Astrocyte of the cerebellum (primary cell): ENCODE data around the gene ATG13.
"Not testable (repeated sequence)": the region's sequence is repeated elsewhere in the genome, so short reads cannot be mapped to it uniquely, and the experiment has no call there.

Source experiments
- DNase-seq: peaks from one replicate; pipeline ENCODE4 v3.0.0-alpha.2; 2011; ENCODE audit warnings: low read depth
- H3K4me3 ChIP-seq: 2 replicates; pipeline ENCODE4 v1.5.1; 2011; ENCODE audit warnings: mild to moderate bottlenecking, low read depth, low read length, moderate library complexity
- in situ Hi-C: cut with HindIII; loops from 2 replicates; pipeline ENCODE4 v1.10.0; 2017; ENCODE audit warnings: low sequenced_read_pairs
- TF ChIP-seq, protein P1 (sequence below): IDR thresholded peaks from 2 replicates; pipeline ENCODE4 v1.5.1; 2012; ENCODE audit warnings: low read length, low read depth, moderate library complexity, mild to moderate bottlenecking; ENCODE audit errors: missing control alignments

Gene ATG13

DNA sequence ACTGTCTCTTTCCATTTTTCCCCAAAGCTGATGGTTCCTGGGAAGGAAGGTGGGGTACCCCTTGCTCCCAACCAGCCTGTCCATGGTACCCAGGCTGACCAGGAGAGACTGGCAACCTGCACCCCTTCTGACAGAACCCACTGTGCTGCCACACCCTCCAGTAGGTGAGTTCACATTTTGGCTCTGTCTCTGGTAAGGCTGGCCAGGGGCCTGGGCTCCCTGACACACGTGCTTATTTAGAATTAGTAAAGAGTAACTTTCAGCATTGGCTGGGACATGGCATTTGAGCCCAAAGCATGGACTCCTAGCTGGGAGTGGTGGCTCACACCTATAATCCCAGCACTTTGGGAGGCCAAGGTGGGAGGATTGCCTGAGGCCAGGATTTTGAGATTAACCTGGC is 48.0 kb downstream of the ATG13 start:
- no peak overlapping the region for H3K4me3 ChIP-seq
- in situ Hi-C loops, result no loop called here
- TF ChIP-seq, protein P1, sequence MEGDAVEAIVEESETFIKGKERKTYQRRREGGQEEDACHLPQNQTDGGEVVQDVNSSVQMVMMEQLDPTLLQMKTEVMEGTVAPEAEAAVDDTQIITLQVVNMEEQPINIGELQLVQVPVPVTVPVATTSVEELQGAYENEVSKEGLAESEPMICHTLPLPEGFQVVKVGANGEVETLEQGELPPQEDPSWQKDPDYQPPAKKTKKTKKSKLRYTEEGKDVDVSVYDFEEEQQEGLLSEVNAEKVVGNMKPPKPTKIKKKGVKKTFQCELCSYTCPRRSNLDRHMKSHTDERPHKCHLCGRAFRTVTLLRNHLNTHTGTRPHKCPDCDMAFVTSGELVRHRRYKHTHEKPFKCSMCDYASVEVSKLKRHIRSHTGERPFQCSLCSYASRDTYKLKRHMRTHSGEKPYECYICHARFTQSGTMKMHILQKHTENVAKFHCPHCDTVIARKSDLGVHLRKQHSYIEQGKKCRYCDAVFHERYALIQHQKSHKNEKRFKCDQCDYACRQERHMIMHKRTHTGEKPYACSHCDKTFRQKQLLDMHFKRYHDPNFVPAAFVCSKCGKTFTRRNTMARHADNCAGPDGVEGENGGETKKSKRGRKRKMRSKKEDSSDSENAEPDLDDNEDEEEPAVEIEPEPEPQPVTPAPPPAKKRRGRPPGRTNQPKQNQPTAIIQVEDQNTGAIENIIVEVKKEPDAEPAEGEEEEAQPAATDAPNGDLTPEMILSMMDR, result no peak
- DNase-seq, result no peak

DNA sequence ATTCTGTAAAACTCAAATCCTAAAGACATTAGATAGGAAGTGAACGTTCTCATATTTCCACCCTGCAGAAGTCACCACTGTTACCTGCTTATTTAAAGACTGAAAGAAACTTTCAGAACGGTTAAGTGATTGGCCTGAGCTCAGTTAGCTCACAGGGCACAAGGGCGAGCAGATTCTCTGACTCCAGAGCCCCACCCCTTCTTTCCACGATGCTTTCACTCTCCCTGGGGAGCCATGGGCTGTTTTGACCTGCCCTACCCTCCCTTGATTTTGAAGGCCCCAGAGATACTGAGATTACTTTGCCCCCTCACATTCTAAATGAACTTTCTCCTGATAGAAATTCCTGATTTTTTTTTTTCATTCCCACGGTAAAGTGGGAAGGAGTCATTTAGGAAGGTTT is 49.2 kb downstream of the ATG13 start:
- no peak overlapping the region for H3K4me3 ChIP-seq
- no peak for DNase-seq
- in situ Hi-C loops, result no loop called here
- TF ChIP-seq, protein P1, result no peak

DNA sequence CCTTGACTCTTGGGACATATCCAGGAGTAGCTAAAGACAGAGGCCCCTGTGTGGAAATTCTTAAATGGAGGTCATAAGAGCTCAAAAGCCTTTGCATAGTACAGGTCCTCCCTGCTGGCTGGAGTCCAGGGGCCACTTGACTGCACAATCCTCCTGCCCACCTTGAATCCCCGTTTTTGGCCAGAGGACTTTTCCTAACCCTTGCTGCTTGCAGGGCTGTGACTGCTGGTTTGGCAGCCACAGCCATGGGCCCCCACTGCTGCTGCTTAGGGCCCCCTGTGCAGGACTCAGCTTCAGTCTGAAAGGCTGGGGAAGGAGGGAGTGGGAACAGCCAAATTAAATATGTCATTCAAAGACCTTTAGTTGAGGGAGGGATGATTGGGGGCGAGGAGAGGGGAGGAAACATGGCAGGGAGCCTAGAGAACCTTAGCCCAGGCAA is 49.7 kb downstream of the ATG13 start:
- in situ Hi-C loops, result no loop called here

DNA sequence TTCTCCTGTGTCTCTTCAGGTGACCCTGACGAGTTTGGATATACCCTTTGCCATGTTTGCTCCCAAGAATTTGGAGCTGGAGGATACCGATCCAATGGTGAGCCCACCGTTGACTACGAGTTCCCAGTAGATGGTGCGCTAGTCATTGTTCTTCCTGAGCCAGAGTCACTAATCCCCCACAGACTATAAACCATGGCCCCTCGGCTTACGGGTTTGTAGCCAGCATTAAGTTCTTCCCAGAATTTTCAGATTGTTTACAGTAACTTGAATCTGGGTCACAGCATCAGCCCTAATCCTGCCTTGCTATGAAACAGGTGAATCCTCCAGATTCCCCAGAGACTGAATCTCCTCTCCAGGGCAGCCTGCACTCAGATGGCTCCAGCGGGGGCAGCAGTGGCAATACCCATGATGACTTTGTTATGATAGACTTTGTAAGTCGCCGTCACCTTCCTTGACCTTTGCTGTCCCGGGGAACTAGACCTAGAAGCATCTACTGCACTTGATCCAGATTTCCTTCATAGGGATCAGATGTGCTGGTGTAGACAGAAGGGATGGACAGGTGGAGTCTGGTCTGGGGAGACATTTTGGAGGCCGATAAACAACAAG is 51.2 kb downstream of the ATG13 start:
- in situ Hi-C loops, result no loop called here
- no peak for DNase-seq

More for the DNA sequence above, 49.7 kb downstream of the ATG13 start:
- no peak for DNase-seq
- no peak overlapping the region for H3K4me3 ChIP-seq
- TF ChIP-seq, protein P1, result no peak

DNA sequence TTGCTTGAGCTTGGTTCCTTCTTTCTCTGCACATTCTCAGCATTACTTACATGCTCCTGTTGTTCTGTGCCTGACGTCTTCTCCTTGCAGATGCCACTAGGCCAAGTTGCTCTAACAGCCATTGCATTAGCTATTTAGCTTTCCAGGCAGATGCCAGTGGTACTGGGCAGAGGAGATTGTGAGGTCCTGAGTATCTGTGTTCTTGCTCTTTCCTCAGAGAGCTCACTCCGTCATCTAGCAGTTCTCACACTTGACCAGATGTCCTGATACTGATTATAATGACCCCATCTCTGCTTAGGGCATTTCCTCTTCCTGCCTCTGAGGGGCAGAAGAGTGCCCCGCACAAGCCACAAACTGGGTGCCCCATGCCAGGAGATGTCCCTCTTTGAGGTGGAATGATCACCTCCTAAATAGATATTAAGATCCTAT is 52.4 kb downstream of the ATG13 start:
- in situ Hi-C loops, result no loop called here
- H3K4me3 ChIP-seq, result no peak overlapping the region
- TF ChIP-seq, protein P1, result peak; percentile 25
- no peak for DNase-seq

More for the DNA sequence above, 51.2 kb downstream of the ATG13 start:
- TF ChIP-seq, protein P1, result no peak
- no peak overlapping the region for H3K4me3 ChIP-seq

DNA sequence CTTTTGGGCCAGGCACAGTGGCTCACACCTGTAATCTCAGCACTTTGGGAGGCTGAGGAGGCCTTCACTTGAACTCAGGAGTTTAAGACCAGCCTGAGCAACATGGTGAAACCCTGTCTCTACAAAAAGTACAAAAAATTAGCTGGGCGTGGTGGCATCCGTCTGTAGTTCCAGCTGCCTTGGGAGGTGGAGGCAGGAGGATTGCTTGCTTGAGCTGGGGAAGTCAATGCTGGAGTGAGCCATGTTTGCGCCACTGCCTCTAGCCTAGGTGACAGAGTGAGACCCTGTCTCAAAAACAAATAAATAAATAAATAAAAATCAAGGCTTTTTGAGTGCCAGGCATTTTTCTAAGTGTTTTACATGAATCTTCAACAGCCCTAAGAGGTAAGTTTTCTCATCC is 53.2 kb downstream of the ATG13 start:
- H3K4me3 ChIP-seq, in situ Hi-C loops, DNase-seq: not testable (repeated sequence)

DNA sequence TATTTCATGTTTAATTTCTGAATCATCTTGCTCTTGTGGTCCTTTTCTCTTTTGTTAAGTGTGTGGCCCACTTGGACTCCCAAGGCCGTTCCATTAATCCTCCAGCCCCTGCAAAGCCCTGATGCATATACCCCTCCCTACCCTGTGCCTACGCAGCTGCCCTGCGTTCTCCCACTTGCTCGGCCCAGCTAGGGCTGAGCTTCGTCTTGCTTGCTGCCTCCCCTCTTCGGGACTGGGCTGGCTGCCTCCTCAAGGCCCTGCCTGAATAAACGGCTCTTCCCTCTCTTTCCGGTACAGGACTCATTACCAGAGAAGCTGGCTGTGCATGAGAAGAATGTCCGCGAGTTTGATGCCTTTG is 54.6 kb downstream of the ATG13 start:
- DNase-seq, result no peak
- no peak overlapping the region for H3K4me3 ChIP-seq
- in situ Hi-C loops, result no loop called here
- TF ChIP-seq, protein P1, result no peak
